ENCODE data around the gene FBXW11. TPM values are rescaled to one million over a fixed set of nuclear protein-coding genes. Genes with fewer than 3 reads are reported as not detected.

FBXW11 gene
- total RNA-seq, 1 experiment from 2014 or later = 52.2 TPM

- TF ChIP-seq ZSCAN18 (CRISPR knock-in tag; IDR thresholded peaks at IDR 0.05) = no peak
- no peak for TF ChIP-seq ZMAT4 (CRISPR knock-in tag; IDR thresholded peaks at IDR 0.05)
- TF ChIP-seq JAZF1 (CRISPR knock-in tag; IDR thresholded peaks at IDR 0.05) = no peak
- TF ChIP-seq ERG (CRISPR knock-in tag; IDR thresholded peaks at IDR 0.05) = no peak
These were observed 42.2 kb upstream of the FBXW11 start (continued) for GRCh38 chr5:172048539-172049101.

GRCh38 chr5:172048170-172048422, 41.7 kb upstream of the FBXW11 start:
- H3K36me3 Mint-ChIP-seq = peaks cover 12% of the 10 kb centered on the region
- DNase-seq (ENCODE audit: low spot score) (no peak), ATAC-seq (no peak)
- H3K4me3 Mint-ChIP-seq = no peak overlapping the region
- H3K4me1 Mint-ChIP-seq = peaks cover 27% of the 10 kb centered on the region
- POLR2A ChIA-PET = no interaction called here
- no peaks in the 10 kb centered on the region for H3K9me3 Mint-ChIP-seq
- H3K27me3 Mint-ChIP-seq (ENCODE audit: low read depth) = no peaks in the 10 kb centered on the region
- H3K27ac Mint-ChIP-seq = no peak overlapping the region
- CTCF ChIA-PET = interaction anchor here (0.5 to 2.3 kb wide), 4 partner anchors 11 to 136 kb away, joined by 3 to 15 read pairs (median 6); no protein-coding TSS in a partner anchor
- TF ChIP-seq ATF6 (CRISPR knock-in tag; IDR thresholded peaks at IDR 0.05) (no peak), JUN (CRISPR knock-in tag; IDR thresholded peaks at IDR 0.05) (no peak), CREM (CRISPR knock-in tag; IDR thresholded peaks at IDR 0.05) (no peak), MXD4 (CRISPR knock-in tag; IDR thresholded peaks at IDR 0.05; ENCODE audit: borderline replicate concordance) (no peak), TP53 (CRISPR knock-in tag; IDR thresholded peaks at IDR 0.05) (no peak), PRRX2 (CRISPR knock-in tag; IDR thresholded peaks at IDR 0.05) (no peak), ATF3 (CRISPR knock-in tag; conservative IDR thresholded peaks at IDR 0.05) (no peak), RELA (CRISPR knock-in tag; IDR thresholded peaks at IDR 0.05; ENCODE audit: borderline replicate concordance) (no peak), ZNF281 (CRISPR knock-in tag; IDR thresholded peaks at IDR 0.05) (no peak), NFATC4 (CRISPR knock-in tag; IDR thresholded peaks at IDR 0.05) (no peak), ZNF425 (CRISPR knock-in tag; conservative IDR thresholded peaks at IDR 0.05) (no peak), PRDM15 (CRISPR knock-in tag; IDR thresholded peaks at IDR 0.05) (no peak), ZBTB21 (CRISPR knock-in tag; IDR thresholded peaks at IDR 0.05; ENCODE audit: borderline replicate concordance) (no peak), NFE2L1 (CRISPR knock-in tag; IDR thresholded peaks at IDR 0.05) (no peak), KAT7 (CRISPR knock-in tag; IDR thresholded peaks at IDR 0.05; ENCODE audit: borderline replicate concordance) (no peak), JAZF1 (CRISPR knock-in tag; IDR thresholded peaks at IDR 0.05) (no peak), CDX4 (CRISPR knock-in tag; IDR thresholded peaks at IDR 0.05; ENCODE audit: borderline replicate concordance) (no peak)
